ENCODE data around the gene PEX26.

DNA sequence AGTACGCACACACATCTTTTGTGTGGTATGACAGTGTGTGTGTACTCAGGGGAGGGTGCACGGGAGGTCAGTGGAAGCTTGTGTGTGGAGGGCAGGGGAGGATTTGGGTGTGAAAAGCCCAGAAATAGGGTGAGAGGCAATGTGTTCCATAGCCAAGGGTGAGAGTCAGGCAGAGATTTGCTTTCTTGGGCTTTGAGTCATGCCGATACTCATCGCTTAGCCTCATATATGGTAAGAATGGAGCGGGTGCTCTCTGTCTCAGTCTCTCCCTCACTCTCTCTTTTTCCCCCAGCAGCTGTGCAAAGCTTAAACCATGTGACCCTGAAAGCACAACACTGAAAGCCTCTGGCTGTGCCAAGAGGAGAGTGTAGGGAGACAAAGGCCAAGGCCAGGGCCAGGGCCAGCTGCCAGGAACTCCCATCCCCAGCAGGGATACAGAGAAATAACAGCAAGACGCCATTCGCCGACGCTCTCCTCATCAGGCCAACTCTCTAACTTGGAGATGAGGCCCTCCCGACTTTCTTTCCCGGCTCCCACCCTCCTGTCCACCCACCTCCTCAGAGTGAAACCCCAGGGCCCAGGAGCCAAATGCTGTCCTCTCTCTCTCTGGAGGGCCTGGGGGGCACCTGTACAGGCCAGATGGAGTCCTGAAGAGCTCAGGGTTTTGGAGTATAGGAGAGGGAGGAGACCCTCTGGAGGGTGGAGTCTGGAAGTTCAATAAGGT, 33.1 kb upstream of the PEX26 start:
- TF ChIP-seq POLR2AphosphoS5 (IDR thresholded peaks at IDR 0.05; ENCODE audit: low read depth, low read length): no peak
- TF ChIP-seq, protein P1, sequence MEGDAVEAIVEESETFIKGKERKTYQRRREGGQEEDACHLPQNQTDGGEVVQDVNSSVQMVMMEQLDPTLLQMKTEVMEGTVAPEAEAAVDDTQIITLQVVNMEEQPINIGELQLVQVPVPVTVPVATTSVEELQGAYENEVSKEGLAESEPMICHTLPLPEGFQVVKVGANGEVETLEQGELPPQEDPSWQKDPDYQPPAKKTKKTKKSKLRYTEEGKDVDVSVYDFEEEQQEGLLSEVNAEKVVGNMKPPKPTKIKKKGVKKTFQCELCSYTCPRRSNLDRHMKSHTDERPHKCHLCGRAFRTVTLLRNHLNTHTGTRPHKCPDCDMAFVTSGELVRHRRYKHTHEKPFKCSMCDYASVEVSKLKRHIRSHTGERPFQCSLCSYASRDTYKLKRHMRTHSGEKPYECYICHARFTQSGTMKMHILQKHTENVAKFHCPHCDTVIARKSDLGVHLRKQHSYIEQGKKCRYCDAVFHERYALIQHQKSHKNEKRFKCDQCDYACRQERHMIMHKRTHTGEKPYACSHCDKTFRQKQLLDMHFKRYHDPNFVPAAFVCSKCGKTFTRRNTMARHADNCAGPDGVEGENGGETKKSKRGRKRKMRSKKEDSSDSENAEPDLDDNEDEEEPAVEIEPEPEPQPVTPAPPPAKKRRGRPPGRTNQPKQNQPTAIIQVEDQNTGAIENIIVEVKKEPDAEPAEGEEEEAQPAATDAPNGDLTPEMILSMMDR (IDR thresholded peaks at IDR 0.05): no peak
- no peak for TF ChIP-seq SIN3A (IDR thresholded peaks at IDR 0.05; ENCODE audit: borderline replicate concordance, insufficient read depth, low read depth, low read length)
